CD14-positive monocyte (primary cell): ENCODE measurements around the gene GPR27. TPM values are rescaled to one million over a fixed set of nuclear protein-coding genes. Genes with fewer than 3 reads are reported as not detected.
A peak's percentile ranks its signal among the peaks of the same experiment; 100 is the strongest.

ENCODE experiments used
- DNase-seq, 3 donors: peaks; one replicate each; pipeline ENCODE4 v3.0.0-alpha.2; 2011 to 2022
- H2AFZ ChIP-seq: 2 replicates; pipeline ENCODE4 v1.6.0; 2012; ENCODE audit warnings: mild to moderate bottlenecking, low read depth, low read length, inconsistent platforms; ENCODE audit not compliant: insufficient read depth, poor library complexity, severe bottlenecking
- H3K27ac ChIP-seq, 2 donors: 1 replicate in 1 of 2; 2 replicates in 1 of 2; pipeline ENCODE4 v1.5.1; 2012 to 2013; ENCODE audit warnings: low read length in 2 of 2, control low read depth in 1 of 2, inconsistent platforms in 1 of 2, low read depth in 1 of 2, mild to moderate bottlenecking in 1 of 2
- H3K27me3 ChIP-seq, 2 donors: one replicate each; pipeline versions ENCODE4 v1.6.0 to v1.6.1; 2011 to 2013; ENCODE audit warnings: low read length in 2 of 2; ENCODE audit not compliant: control insufficient read depth in 2 of 2, insufficient read depth in 2 of 2
- H3K36me3 ChIP-seq, 2 donors: replicated peaks in 1 of 2; 1 replicate in 1 of 2; 2 replicates in 1 of 2; pipeline versions ENCODE4 v1.5.1 to v1.6.1; 2012 to 2013; ENCODE audit warnings: low read length in 2 of 2, control low read depth in 1 of 2, inconsistent platforms in 1 of 2, mild to moderate bottlenecking in 1 of 2; ENCODE audit not compliant: insufficient read depth in 2 of 2, control insufficient read depth in 1 of 2
- H3K4me1 ChIP-seq, 2 donors: 1 replicate in 1 of 2; 2 replicates in 1 of 2; pipeline versions ENCODE4 v1.5.1 to v1.6.1; 2012 to 2013; ENCODE audit warnings: low read length in 2 of 2, control low read depth in 1 of 2, inconsistent platforms in 1 of 2, mild to moderate bottlenecking in 1 of 2, moderate library complexity in 1 of 2; ENCODE audit not compliant: insufficient read depth in 2 of 2, control insufficient read depth in 1 of 2
- H3K4me2 ChIP-seq: replicated peaks from 2 replicates; pipeline ENCODE3; 2012; ENCODE audit warnings: low read length, moderate library complexity, mild to moderate bottlenecking; ENCODE audit not compliant: poor library complexity, severe bottlenecking; ENCODE audit errors: extremely low read depth
- H3K4me3 ChIP-seq, 3 experiments: fragments of 200-600 bp in 1 of 3; sonication (generic) in 1 of 3; replicated peaks in 1 of 3; 1 replicate in 2 of 3; 2 replicates in 1 of 3; pipeline ENCODE4 v1.5.1; 2011 to 2013; ENCODE audit warnings: low read length in 3 of 3, mild to moderate bottlenecking in 3 of 3, control low read depth in 2 of 3, low read depth in 2 of 3, inconsistent platforms in 1 of 3, moderate library complexity in 1 of 3
- H3K79me2 ChIP-seq: 2 replicates; pipeline ENCODE4 v1.6.0; 2012; ENCODE audit warnings: mild to moderate bottlenecking, control low read depth, inconsistent platforms, low read length, moderate library complexity; ENCODE audit not compliant: insufficient read depth
- H3K9ac ChIP-seq: 2 replicates; pipeline ENCODE4 v1.6.0; 2017; ENCODE audit warnings: low read length, mild to moderate bottlenecking; ENCODE audit not compliant: insufficient read depth, poor library complexity, severe bottlenecking
- H3K9me3 ChIP-seq, 2 donors: replicated peaks in 1 of 2; 1 replicate in 1 of 2; 2 replicates in 1 of 2; pipeline versions ENCODE4 v1.5.1 to v1.6.1; 2012 to 2013; ENCODE audit warnings: low read length in 2 of 2, control low read depth in 1 of 2; ENCODE audit not compliant: control insufficient read depth in 1 of 2, insufficient read depth in 1 of 2
- H4K20me1 ChIP-seq: 2 replicates; pipeline ENCODE4 v1.6.0; 2012; ENCODE audit warnings: mild to moderate bottlenecking, low read length, control low read depth, moderate library complexity; ENCODE audit not compliant: insufficient read depth
- H3K27ac Mint-ChIP-seq, 7 donors: one replicate each; pipeline ENCODE4 v1.8.0; 2020; ENCODE audit warnings: mild to moderate bottlenecking in 7 of 7, mixed read lengths in 7 of 7, moderate library complexity in 6 of 7, inconsistent platforms in 2 of 7
- H3K27me3 Mint-ChIP-seq, 3 donors: one replicate each; pipeline ENCODE4 v1.8.0; 2021 to 2022; ENCODE audit warnings: low read depth in 3 of 3, mild to moderate bottlenecking in 3 of 3, mixed read lengths in 3 of 3, moderate library complexity in 3 of 3, inconsistent platforms in 1 of 3
- H3K36me3 Mint-ChIP-seq, 2 donors: one replicate each; pipeline ENCODE4 v1.8.0; 2020; ENCODE audit warnings: mixed read lengths in 2 of 2, inconsistent platforms in 1 of 2, mild to moderate bottlenecking in 1 of 2
- H3K4me1 Mint-ChIP-seq: one replicate; pipeline ENCODE4 v1.8.0; 2020; ENCODE audit warnings: mild to moderate bottlenecking, mixed read lengths
- H3K4me3 Mint-ChIP-seq, 2 donors: one replicate each; pipeline ENCODE4 v1.8.0; 2020; ENCODE audit warnings: mild to moderate bottlenecking in 2 of 2, mixed read lengths in 2 of 2, moderate library complexity in 1 of 2
- H3K9me3 Mint-ChIP-seq, 7 donors: one replicate each; pipeline ENCODE4 v1.8.0; 2020 to 2022; ENCODE audit warnings: mixed read lengths in 7 of 7, mild to moderate bottlenecking in 6 of 7, moderate library complexity in 6 of 7, inconsistent platforms in 2 of 7
- WGBS: methylation state at CpG from one replicate; pipeline ENCODE4 v1.1.5; 2013; ENCODE audit warnings: missing lambda C conversion rate; ENCODE audit not compliant: insufficient coverage; 5-methylcytosine and 5-hydroxymethylcytosine counted together
- intact Hi-C, 2 donors: fragments of 100-400 bp; cut with micrococcal nuclease; formaldehyde crosslinking; loops; one replicate each; pipeline versions ENCODE4 v1.15.0 to v1.15.1; 2023
- polyA plus RNA-seq, 3 donors: library from polyadenylated mRNA; depleted of rRNA in 1 of 3; unstranded in 2 of 3; stranded (reverse) in 1 of 3; fragments of 300-500 nt in 2 of 3; fragments of >200 nt in 1 of 3; fragmentation: Illumina TruSeq in 2 of 3; gene quantifications; 1 replicate in 2 of 3; 2 replicates in 1 of 3; pipeline ENCODE4 v1.2.3, GENCODE V29; 2012 to 2021
- TF ChIP-seq, protein P1 (sequence below): fragments of 200-600 bp; IDR thresholded peaks from one replicate; pipeline ENCODE4 v1.8.0; 2022; ENCODE audit warnings: antibody characterized with exemption, mild to moderate bottlenecking

The GPR27 gene
- polyA plus RNA-seq, 3 donors, result 5.7 to 19.6 (median 6.6) TPM

DNA sequence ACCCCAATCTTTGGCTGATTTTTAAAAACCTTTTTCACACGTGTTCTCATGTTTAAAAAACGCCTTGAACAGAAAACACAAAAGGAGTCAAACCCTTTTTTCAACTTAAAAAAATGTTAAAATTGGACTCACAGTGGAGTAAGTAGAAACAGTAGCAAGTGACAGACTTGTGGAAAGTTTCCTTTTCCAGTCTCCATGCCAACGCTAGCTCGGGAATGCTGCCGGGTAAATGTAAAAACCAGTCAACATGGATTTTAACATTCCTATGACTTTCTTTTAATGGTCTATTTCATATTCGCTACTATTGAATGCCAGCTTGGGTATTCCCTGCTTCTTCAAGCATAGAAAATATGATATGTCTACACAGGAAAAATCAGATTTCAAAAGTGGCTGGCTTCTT lies 32.9 kb downstream of the GPR27 start:
- Histone ChIP-seq H3K27me3 (peaks cover 0 to 48% of the 10 kb centered on the region in 2 donors), H3K9ac (no peak overlapping the region), H3K4me2 (no peak overlapping the region), H3K4me3 (no peak overlapping the region), H3K27ac (no peak overlapping the region), H3K79me2 (peaks cover 34% of the 10 kb centered on the region), H2AFZ (no peak overlapping the region), H3K4me1 (peaks cover 18 to 40% of the 10 kb centered on the region in 2 donors), H3K9me3 (no peaks in the 10 kb centered on the region), H3K36me3 (no peaks in the 10 kb centered on the region), H4K20me1 (no peaks in the 10 kb centered on the region)
- DNase-seq, result no peak
- peaks cover 0 to 5% (median 0%) of the 10 kb centered on the region in 7 donors for H3K9me3 Mint-ChIP-seq
- intact Hi-C loops, result loop anchor here in 1 of 2 donors (10.0 kb wide), 1 partner anchor 58 kb away; no protein-coding TSS in a partner anchor
- peaks cover 0 to 2% of the 10 kb centered on the region in 2 donors for H3K36me3 Mint-ChIP-seq
- H3K27ac Mint-ChIP-seq, result no peak overlapping the region
- WGBS, result no CpG with 5 or more reads among the region's 6 CpGs
- peaks cover 16 to 29% (median 17%) of the 10 kb centered on the region in 3 donors for H3K27me3 Mint-ChIP-seq
- H3K4me3 Mint-ChIP-seq, result peak overlapping the region; percentile 89 to 93
- H3K4me1 Mint-ChIP-seq, result peaks cover 41% of the 10 kb centered on the region
- TF ChIP-seq, protein P1, sequence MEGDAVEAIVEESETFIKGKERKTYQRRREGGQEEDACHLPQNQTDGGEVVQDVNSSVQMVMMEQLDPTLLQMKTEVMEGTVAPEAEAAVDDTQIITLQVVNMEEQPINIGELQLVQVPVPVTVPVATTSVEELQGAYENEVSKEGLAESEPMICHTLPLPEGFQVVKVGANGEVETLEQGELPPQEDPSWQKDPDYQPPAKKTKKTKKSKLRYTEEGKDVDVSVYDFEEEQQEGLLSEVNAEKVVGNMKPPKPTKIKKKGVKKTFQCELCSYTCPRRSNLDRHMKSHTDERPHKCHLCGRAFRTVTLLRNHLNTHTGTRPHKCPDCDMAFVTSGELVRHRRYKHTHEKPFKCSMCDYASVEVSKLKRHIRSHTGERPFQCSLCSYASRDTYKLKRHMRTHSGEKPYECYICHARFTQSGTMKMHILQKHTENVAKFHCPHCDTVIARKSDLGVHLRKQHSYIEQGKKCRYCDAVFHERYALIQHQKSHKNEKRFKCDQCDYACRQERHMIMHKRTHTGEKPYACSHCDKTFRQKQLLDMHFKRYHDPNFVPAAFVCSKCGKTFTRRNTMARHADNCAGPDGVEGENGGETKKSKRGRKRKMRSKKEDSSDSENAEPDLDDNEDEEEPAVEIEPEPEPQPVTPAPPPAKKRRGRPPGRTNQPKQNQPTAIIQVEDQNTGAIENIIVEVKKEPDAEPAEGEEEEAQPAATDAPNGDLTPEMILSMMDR, result no peak

GRCh38 chr3:71787851-71788405 lies 34.3 kb downstream of the GPR27 start:
- no peaks in the 10 kb centered on the region for H3K9me3 ChIP-seq
- peaks cover 17 to 27% (median 17%) of the 10 kb centered on the region in 3 donors for H3K27me3 Mint-ChIP-seq
- H3K27ac ChIP-seq, result no peak overlapping the region
- H3K4me3 Mint-ChIP-seq, result no peak overlapping the region
- H3K4me1 ChIP-seq, result peaks cover 16 to 28% of the 10 kb centered on the region in 2 donors
- no peak overlapping the region for H3K27ac Mint-ChIP-seq
- no peak overlapping the region for H2AFZ ChIP-seq
- no peak overlapping the region for H3K9ac ChIP-seq
- TF ChIP-seq, protein P1, result no peak
- peaks cover 0 to 5% (median 0%) of the 10 kb centered on the region in 7 donors for H3K9me3 Mint-ChIP-seq
- no peak overlapping the region for H3K4me2 ChIP-seq
- intact Hi-C loops, result loop anchor here in 1 of 2 donors (10.0 kb wide), 1 partner anchor 57 kb away; no protein-coding TSS in a partner anchor
- no peak overlapping the region for H3K4me3 ChIP-seq
- 98% methylated on average over 5 of the region's 7 CpGs for WGBS
- peaks cover 30% of the 10 kb centered on the region for H3K4me1 Mint-ChIP-seq
- H3K27me3 ChIP-seq, result peaks cover 0 to 43% of the 10 kb centered on the region in 2 donors
- peaks cover 20% of the 10 kb centered on the region for H3K79me2 ChIP-seq
- no peaks in the 10 kb centered on the region for H4K20me1 ChIP-seq
- DNase-seq, result no peak
- peaks cover 0 to 2% of the 10 kb centered on the region in 2 donors for H3K36me3 Mint-ChIP-seq
- no peaks in the 10 kb centered on the region for H3K36me3 ChIP-seq
